Myocyte (in vitro differentiated cells): Measurements from ENCODE around the gene KCNH6. TPM values are rescaled to one million over a fixed set of nuclear protein-coding genes. Genes with fewer than 3 reads are reported as not detected.

Experiments
- DNase-seq: peaks from one replicate; pipeline ENCODE4 v3.0.0-alpha.2; 2012; ENCODE audit warnings: low read depth
- total RNA-seq: library from RNA; depleted of rRNA; stranded (reverse); fragments of >200 nt; gene quantifications from 2 replicates; pipeline ENCODE4 v1.2.3, GENCODE V29; 2014

The KCNH6 gene
- total RNA-seq, 1 donor from 2014 or later = not detected

DNA sequence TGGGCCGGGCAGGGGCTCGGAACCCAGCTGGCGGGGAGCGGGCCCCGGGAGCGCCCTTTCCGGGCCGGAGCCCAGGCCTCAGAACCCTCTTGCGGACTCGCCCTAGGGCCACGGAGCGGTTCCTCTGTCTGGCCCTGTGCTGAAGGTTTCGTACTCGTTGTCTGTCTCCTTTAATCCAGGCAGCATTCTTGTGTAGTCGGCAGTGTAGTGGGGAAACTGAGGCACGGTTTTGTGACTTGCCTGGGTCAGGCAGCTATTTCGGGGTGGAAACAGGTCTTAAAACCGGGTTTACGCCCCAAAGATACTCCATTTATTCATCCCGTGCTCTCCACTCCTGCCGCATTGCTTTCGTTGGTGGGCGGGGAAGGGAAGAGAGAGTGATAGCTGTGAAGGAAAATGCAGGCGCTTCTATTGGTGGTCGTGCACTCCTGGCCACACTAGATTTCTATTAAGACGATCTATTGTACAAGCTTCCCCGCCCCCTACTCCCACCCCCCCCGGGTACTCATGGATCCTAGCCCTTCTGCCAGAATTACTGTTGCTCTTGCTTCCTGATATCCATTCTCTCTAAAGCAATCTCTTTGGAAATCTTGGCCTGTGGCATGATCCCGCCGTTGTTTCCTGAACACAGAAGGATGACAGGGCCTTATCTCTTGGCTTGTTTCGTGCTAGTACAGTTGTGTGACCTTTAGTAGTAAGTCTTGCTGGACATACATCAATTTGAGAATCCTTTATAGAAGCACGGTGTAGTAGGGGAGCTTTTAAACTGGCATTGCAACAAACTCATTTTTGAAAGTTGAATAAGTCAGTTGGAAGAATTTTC is 27.9 kb downstream of the KCNH6 start:
- peak; percentile 22 for DNase-seq

DNA sequence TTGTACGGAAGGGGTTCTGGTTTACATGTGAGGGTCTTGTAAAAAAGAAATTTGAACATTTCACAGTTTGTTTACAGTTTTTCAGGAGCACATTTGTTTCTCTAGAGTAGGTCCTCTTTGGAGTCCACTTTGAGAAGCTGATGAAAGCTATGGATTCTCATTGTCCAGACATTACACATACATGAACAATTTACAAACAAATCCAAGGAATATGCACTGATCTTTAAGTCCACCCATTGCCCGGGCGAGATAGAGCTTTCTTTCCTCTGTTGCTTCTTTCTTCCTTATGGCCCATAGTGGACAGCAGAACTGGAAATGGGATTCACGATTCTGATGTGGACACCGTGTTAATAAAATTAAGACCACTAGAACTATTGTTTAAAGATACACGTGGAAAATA is 29.1 kb downstream of the KCNH6 start:
- no peak for DNase-seq

DNA sequence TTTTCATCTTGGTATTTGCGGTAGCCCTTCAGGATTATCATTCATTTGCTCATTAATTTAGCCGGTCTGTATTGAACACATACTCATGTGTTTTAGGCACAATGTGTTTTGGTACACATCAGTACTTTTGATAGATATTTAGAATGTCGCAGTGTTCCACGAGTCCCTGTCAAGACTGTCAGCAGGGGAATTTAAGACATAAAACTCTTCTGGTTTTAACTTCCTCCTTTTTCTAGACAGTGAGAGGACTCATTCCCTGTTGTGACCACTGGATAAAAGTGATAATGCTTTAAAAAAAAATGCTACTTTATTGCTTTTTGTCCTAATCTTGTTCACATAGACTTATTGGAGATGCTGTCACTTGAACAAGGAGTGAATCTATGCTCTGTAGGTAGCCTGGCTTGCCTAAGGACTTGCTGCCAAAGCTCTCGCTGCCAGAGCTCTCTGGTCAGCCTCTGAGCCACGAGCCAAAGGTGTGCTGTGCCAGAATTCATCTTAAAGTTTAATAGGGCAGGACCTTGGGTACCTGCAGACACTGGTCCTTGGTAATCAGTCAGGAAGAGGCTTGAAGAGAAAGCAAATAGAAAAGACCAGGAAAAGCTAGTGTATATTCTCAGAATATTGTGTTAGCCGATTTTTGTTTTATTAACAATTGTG is 32.5 kb downstream of the KCNH6 start:
- DNase-seq = no peak

DNA sequence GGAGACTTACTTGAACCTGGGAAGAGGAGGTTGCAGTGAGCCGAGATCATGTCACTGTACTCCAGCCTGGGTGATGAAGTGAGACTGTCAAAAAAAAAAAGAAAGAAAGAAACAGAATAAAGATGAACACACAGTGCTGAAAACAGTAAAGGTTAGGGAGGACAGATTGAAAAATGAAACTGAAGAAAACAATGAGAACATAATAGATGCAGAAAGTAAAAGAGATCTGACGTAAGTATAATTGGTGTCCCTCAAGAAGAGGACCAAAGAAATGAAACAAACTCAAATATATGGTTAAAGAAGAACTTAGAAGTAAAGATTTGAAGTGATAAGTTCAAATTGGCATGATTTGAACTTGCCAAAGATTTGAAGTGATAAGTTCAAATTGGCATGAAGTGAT is 34.3 kb downstream of the KCNH6 start:
- no peak for DNase-seq

DNA sequence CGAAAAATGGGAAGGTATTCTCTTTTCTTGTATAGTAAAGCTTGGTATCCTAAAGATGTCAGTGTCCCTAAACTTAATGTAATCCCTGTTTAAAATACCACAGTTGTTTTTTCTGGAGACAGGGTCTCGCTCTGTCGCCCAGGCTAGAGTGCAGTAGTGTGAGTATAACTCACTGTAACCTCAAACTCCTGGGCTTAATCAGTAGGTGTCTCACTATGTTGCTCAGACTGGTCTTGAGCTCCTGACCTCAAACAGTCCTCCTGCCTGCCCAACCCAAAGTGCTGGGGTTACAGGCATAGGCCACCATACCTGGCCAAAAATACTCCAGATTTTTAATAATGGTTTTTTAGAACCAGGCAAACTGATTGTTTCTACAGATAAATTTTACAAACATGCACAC is 35.3 kb downstream of the KCNH6 start:
- no peak for DNase-seq

DNA sequence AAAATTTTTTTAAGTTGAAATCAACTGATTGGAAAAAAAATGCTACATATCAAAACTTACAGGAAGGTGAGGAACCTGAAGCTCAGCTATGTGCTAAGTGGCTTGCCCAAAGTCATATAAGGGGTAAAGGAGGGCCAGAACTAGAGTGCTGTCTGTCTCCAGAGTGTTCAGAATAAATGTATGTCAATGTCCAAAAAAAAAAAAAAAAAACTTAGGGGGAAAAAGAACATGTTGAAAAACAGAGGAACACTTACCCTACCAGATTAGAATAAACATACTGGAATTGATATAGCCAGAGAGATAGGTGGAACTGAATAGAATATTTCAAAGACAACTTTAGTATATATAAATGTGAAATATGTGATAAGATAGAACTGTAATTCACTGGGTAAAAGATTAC is 38.7 kb downstream of the KCNH6 start:
- no peak for DNase-seq

DNA sequence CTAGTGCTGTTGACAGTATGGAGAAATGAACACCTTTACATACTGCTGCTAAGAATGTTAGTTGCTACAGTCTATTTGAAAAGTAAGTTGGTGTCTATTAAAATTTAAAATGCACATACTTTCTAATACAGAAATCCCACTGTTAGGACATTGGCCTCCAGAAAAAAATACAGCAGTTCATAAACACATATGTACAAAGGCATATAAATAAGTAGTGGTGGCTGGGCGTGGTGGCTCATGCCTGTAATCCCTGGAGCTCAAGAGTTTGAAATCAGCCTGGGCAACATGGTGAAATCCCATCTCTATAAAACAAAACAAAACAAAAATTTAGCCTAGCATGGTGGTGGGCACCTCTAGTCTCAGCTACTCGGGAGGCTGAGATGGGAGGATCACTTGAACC is 40.2 kb downstream of the KCNH6 start:
- DNase-seq = no peak

DNA sequence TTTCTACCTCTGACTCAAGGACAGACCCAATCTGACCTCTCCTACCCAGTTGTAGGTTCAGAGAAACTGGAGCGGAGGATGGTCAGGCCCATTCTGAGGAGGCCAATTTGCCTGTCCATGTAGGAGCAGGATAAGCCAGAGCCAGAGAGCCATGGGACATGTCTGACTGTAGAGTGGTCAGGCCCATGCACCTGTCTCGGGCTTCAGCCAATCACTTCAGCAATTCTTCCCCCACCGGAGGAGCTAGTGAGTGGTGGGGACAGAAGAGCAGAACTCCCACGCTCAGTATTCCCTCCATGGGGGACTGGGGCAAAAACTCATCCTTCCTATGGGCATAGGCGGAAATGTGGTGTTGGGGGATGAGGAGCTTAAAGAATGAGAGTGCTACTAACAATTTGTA is 41.4 kb downstream of the KCNH6 start:
- DNase-seq = no peak

DNA sequence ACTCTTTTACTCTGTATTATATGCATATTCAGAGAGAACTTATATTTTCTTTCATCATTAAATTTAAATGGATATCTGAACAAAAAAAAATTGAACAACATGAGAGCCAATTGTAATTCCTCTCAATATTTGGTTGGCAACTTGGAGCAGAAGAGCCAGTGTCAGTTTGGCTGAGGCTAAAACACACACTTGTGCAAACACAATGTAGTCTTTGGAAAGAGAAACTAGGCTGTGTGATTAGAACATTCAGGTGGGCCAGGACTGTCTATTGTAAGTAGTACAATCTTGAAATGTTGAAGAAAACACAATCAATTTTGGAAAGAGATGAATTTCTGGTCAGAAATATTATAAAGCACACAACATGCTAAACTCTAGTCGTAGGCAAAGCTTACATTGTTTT is 44.1 kb downstream of the KCNH6 start:
- no peak for DNase-seq

DNA sequence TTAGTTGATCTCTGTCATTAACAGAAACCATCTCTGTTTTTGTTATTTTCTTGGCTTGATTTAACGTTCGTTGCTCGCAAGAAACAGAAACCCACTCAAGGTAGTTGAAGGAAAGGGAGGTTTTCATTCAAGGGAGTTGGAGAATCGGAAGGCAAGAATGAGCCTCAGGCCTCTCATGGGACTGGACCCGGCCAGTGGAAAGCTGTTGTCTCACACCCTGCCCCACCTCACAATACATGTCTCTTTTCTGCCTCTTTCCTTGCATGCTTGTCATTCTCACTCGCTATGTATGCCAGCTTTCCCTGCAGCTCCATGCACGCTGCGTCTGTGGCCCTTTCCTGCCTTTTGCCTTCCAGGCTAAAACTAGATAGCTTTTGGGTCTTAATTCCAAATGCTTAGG is 45.4 kb downstream of the KCNH6 start:
- no peak for DNase-seq

DNA sequence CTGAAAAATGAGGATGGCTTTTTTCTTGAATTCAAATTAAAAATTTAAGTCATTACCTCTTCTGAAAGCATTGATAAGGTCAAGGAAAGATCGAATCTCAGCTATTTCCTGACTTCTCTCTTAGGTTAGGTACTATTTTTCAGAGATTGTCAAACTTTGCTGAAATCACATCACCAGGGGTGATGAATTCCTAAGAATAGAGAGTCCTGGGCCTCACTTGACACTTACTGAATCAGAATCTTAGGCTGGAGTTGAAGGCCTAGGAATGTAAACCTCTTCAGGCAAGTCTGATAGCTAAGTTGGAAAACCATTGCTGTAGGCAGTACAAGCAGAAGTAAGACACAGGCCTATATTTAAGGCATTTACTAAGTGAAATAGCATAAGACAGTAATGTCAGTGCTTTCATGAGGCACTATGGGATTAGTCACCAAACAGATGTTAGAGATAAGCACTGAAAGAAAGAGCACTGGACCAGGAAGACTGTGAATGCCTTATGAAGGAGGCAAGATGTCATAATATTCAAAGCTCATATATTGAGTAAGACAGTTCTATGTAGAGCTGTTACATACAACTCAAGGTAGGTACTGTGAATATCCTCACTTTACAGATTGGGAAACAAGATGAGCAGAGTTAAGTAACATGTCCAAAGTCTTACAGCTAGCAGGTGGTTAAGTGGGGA is 48.6 kb downstream of the KCNH6 start:
- no peak for DNase-seq

DNA sequence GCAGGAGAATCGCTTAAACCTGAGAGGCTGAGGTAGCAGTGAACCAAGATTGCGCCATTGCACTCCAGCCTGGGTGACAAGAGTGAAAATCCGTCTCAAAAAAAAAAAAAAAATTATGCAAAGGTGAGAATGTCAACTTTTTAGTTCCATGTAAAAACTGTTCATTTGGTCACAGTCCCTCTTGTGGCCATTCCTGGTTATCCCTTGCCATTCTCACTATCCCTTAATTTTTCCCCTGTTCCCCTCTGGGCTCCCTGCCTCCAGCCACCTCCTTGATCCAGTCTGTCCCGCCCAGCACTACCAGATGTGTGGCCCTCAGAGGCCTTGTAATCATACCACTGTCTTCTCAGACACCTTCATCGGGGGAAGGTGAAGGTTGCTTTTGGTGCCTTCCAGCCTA is 50.5 kb downstream of the KCNH6 start:
- DNase-seq = no peak

DNA sequence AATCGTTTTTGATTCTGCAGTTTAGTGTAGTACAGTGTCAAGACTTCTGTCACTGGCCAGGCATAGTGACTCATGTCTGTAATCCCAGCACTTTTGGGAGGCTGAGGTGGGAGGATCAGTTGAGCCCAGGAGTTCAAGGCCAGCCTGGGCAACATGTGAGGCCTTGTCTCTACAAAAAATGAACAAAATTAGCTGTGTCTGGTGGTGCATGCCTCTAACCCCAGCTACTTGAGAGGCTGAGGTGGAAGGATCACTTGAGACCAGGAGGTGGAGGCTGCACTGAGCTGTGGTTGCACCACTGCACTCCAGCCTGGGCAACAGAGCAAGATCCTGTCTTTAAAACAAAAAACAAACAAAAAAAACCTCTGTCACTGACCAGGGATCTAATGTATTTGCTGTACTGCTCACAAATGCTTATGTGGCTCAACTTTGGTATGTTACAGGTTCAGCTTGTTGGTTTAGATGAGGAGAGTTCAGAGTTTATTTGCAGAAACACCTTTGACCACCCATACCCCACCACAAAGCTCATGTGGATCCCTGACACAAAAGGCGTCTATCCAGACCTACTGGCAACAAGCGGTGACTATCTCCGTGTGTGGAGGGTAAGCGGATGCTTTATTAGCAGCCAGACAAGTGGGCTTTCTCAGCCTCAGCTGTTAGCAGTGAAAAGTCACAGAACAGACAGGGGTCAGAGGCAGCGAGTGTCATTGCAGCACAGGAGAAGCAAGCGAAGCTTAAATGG is 55.0 kb downstream of the KCNH6 start:
- DNase-seq = no peak

DNA sequence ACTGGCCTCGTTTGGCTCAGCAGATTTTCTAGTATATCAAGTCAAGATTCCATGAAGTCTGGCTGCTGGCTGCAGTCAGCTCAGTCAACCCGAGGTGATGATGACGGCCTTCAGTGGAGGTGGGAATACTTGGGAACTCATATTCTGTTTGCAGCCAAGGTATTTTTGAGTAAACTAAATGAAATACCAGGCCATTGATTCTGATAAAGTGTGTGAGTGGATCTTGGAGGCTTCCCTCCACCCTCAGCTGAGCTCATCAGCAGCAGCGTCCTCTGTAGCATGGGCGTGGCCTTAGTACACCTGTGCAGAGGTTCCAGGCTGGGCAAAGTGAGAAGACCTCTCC is 55.6 kb downstream of the KCNH6 start:
- DNase-seq = no peak

DNA sequence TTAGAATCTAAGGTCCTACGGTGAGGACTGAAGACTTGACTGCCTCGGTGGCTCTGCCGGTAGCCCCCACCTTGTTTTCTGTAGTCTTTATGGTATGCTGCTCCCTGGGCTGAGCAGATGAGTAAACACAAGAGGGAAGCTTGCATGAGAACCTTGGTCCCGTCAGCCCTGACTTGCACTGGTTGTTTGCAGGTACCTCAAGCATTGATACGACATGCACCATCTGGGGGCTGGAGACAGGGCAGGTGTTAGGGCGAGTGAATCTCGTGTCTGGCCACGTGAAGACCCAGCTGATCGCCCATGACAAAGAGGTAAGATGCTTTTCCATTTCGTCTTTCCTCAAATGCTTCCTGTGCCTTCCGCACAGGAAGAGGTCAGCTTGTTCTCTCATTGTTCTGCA is 56.5 kb downstream of the KCNH6 start:
- DNase-seq = no peak

DNA sequence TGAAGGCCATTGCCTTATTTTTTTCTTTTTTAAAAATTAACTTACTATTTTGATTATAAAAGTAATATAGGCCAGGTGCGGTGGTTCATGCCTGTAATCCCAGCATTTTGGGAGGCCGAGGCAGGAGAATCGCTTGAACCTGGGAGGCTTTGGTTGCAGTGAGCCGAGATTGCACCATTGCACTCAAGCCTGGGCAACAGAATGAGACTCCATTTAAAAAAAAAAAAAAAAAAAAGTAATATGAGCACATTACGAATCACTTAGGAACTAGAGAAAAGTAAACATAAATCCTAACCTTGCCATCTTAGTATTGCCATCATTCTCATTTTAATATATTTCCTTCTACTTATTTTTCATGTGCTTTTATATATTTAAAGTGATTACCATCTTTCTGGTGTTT is 64.6 kb downstream of the KCNH6 start:
- no peak for DNase-seq

DNA sequence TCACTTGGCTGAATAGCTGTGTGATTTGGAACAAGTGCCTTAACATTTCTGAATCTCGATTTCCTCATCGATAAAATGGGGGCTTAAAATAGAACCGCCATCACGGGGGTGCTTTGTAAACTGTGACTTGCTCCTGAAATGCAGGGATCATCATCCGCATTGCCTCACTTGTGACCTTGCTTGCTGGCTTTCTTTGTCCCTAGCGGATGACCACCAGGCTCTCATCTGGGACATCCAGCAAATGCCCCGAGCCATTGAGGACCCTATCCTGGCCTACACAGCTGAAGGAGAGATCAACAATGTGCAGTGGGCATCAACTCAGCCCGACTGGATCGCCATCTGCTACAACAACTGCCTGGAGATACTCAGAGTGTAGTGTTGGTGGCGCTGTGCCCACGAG is 65.6 kb downstream of the KCNH6 start:
- no peak for DNase-seq

DNA sequence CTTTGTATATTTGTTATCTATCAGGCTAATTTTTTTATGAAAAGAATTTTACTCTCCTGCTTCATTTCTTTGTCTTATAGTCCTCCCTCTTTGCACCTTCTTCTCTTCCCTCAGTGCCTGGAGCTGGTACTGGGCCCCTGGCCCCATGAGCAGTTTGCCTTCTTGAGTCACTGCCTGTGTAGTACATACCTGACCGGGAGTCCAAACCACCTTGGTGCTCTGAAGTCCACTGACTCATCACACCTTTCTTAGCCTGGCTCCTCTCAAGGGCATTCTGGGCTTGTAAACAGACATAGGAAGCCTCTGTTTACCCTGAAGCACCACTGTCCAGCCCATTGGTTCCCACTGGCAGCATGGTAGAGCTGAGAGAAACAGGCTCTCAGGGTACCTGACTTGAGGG is 66.5 kb downstream of the KCNH6 start:
- no peak for DNase-seq

DNA sequence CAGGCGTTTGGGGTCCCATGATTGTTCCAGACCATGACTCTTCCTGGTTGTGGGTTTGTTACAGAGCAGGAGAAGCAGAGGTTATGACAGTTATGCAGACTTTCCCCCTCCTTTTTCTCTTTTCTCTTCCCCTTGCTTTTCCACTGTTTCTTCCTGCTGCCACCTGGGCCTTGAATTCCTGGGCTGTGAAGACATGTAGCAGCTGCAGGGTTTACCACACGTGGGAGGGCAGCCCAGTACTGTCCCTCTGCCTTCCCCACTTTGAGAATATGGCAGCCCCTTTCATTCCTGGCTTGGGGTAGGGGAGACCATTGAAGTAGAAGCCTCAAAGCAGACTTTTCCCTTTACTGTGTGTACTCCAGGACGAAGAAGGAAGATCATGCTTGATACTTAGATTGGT is 69.6 kb downstream of the KCNH6 start:
- DNase-seq = peak; percentile 59

DNA sequence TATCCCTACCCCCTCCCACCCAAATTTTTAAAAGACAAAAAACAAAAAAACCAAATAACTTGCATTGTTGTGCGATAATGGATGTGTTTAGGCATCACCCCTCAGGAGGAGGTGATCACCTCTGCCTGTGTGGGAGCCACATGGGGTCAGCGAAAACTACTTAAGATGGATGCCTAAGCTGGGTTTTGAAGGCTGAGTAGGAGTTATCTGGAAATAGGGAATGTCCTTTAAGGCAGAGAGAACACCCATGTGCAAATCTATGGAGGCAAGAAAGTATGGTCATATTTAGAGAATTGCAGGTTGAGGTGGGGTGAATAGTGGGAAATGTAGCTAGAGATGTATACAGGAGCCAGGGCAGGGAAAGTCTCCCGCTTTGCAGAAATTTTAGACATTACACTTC is 72.0 kb downstream of the KCNH6 start:
- DNase-seq = no peak
